ENCODE results near the gene HPN.

The HPN gene

GRCh38 chr19:35009424-35010415 lies 31.8 kb upstream of the HPN start:
- Histone ChIP-seq H3K27me3 (ENCODE audit: low read length) (no peaks in the 10 kb centered on the region), H4K20me1 (ENCODE audit: low read depth, low read length) (no peaks in the 10 kb centered on the region; the same call in 1 of the 2 replicates), H3K36me3 (ENCODE audit: low read length) (no peaks in the 10 kb centered on the region), H3F3A (ENCODE audit: insufficient read depth) (0 out of 2 replicates have a peak, but pooled peaks cover 4% of the 10 kb centered on the region), H3K9ac (ENCODE audit: low read length) (no peak overlapping the region), H3K79me2 (ENCODE audit: insufficient read depth, low read length) (peaks cover 11% of the 10 kb centered on the region), H2AFZ (ENCODE audit: low read depth, low read length, severe bottlenecking) (no peak overlapping the region), H3K9me2 (replicated peaks; ENCODE audit: insufficient read depth, low read length) (no peaks in the 10 kb centered on the region), H3K4me3 (ENCODE audit: insufficient read depth, low read length, poor library complexity, severe bottlenecking) (no peak overlapping the region), H3K9me3 (ENCODE audit: insufficient read depth, low read length) (no peaks in the 10 kb centered on the region), H3K4me2 (ENCODE audit: low read depth, low read length, poor library complexity, severe bottlenecking) (no peak overlapping the region), H3K27ac (ENCODE audit: low read depth, low read length) (no peak overlapping the region)
- TF ChIP-seq EZH2phosphoT487 (conservative IDR thresholded peaks at IDR 0.05; ENCODE audit: low read length): no peak
- TF ChIP-seq, protein P1, sequence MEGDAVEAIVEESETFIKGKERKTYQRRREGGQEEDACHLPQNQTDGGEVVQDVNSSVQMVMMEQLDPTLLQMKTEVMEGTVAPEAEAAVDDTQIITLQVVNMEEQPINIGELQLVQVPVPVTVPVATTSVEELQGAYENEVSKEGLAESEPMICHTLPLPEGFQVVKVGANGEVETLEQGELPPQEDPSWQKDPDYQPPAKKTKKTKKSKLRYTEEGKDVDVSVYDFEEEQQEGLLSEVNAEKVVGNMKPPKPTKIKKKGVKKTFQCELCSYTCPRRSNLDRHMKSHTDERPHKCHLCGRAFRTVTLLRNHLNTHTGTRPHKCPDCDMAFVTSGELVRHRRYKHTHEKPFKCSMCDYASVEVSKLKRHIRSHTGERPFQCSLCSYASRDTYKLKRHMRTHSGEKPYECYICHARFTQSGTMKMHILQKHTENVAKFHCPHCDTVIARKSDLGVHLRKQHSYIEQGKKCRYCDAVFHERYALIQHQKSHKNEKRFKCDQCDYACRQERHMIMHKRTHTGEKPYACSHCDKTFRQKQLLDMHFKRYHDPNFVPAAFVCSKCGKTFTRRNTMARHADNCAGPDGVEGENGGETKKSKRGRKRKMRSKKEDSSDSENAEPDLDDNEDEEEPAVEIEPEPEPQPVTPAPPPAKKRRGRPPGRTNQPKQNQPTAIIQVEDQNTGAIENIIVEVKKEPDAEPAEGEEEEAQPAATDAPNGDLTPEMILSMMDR (IDR thresholded peaks at IDR 0.05; ENCODE audit: insufficient read depth, low read length, poor library complexity, severe bottlenecking): no peak

DNA sequence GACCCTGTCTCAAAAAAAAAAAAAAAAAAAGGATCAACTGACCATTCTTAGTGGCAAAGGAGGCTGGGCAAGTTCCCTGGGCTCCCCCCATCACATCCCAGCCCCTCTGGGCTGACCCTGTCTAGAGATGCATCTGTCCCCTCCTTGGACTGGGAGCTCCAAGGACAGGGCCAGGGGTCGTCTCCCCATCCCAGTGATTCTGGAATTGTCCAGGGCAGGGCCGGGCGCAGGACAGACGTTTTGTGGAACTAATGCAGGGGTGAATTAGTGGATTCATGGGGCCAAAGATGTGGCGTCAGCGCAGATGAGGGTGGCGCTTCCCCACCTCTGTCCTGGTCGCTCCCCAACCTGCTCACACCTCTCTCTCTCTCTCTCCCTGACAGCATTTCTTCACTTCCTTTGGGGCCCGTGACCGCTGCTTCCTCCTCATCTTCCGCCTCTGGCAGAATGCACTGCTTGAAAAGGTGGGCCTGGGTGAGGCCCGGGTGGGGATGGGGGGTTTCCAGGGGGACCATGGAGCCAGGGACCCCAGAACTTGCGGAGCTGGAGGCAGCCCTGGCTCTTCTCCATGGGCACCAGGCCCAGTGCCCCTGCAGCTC lies 30.3 kb upstream of the HPN start:
- TF ChIP-seq, protein P1 (IDR thresholded peaks at IDR 0.05; ENCODE audit: insufficient read depth, low read length, poor library complexity, severe bottlenecking): no peak
- no peak for TF ChIP-seq EZH2phosphoT487 (conservative IDR thresholded peaks at IDR 0.05; ENCODE audit: low read length)
- Histone ChIP-seq H3K36me3 (ENCODE audit: low read length) (no peaks in the 10 kb centered on the region), H4K20me1 (ENCODE audit: low read depth, low read length) (no peaks in the 10 kb centered on the region)

DNA sequence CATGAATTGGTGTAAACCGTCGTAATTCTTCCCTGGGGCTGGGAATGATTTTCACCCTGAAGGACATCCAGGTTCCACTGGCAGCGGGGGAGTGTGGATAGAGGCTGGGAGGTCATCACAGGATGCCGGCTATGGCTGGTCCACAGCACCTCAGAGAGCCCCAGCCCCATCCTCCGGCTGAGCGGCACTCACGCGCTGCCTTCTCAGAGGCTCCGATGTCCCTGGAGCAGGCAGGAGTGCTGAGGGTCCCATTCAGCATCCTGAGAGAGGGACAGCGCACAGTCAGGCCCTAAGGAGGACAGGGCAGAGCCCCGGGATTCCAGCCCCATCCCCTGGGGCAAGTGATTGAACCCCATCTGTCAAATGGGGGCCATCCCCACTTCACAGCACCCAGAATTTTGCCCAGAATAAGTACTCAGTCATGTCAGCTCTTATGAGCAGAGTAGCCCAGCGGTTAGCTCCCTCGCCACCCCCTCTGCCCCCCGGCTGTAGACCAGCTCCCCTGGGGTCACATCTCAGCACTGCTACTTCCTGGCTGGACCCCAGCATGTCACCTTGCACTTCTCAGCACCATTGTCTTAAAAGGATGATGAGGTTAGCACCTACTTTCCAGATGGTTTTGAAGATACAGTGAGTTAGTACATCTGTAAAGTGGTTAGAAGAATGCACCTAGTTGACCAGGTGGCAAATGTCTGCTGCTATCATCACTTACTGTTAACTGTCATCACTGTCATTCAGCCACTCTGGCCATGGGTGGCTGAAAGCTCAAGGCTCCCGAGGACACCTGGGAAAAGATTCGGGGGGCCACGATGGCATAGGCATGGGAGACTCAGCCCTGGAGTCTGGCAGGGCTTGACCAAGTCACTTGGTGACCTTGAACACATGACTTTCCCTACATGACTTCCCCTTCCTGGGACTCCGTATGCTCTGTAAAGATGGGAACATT lies 29.5 kb upstream of the HPN start:
- H4K20me1 ChIP-seq (ENCODE audit: low read depth, low read length): no peaks in the 10 kb centered on the region
- no peak for TF ChIP-seq EZH2phosphoT487 (conservative IDR thresholded peaks at IDR 0.05; ENCODE audit: low read length)
- TF ChIP-seq, protein P1 (IDR thresholded peaks at IDR 0.05; ENCODE audit: insufficient read depth, low read length, poor library complexity, severe bottlenecking): no peak
- H2AFZ ChIP-seq (ENCODE audit: low read depth, low read length, severe bottlenecking): no peak overlapping the region
- no peaks in the 10 kb centered on the region for H3K27me3 ChIP-seq (ENCODE audit: low read length)
- no peaks in the 10 kb centered on the region for H3K9me2 ChIP-seq (replicated peaks; ENCODE audit: insufficient read depth, low read length)
- no peaks in the 10 kb centered on the region for H3K79me2 ChIP-seq (ENCODE audit: insufficient read depth, low read length)
- no peaks in the 10 kb centered on the region for H3K36me3 ChIP-seq (ENCODE audit: low read length)
- no peak overlapping the region for H3K9ac ChIP-seq (ENCODE audit: low read length)
- no peak overlapping the region for H3K4me2 ChIP-seq (ENCODE audit: low read depth, low read length, poor library complexity, severe bottlenecking)
- H3F3A ChIP-seq (ENCODE audit: insufficient read depth): no peaks in the 10 kb centered on the region
- no peak overlapping the region for H3K4me3 ChIP-seq (ENCODE audit: insufficient read depth, low read length, poor library complexity, severe bottlenecking)
- no peaks in the 10 kb centered on the region for H3K9me3 ChIP-seq (ENCODE audit: insufficient read depth, low read length)
- no peak overlapping the region for H3K27ac ChIP-seq (ENCODE audit: low read depth, low read length)

More for the DNA sequence above, 30.3 kb upstream of the HPN start:
- Histone ChIP-seq H3K27me3 (ENCODE audit: low read length) (no peaks in the 10 kb centered on the region), H3K9me3 (ENCODE audit: insufficient read depth, low read length) (no peaks in the 10 kb centered on the region), H2AFZ (ENCODE audit: low read depth, low read length, severe bottlenecking) (no peak overlapping the region), H3K4me3 (ENCODE audit: insufficient read depth, low read length, poor library complexity, severe bottlenecking) (no peak overlapping the region), H3K9me2 (replicated peaks; ENCODE audit: insufficient read depth, low read length) (no peaks in the 10 kb centered on the region), H3K9ac (ENCODE audit: low read length) (no peak overlapping the region), H3K79me2 (ENCODE audit: insufficient read depth, low read length) (peaks cover under 1% of the 10 kb centered on the region; the same call in 1 of the 2 replicates), H3F3A (ENCODE audit: insufficient read depth) (0 out of 2 replicates have a peak, but pooled peaks cover 4% of the 10 kb centered on the region), H3K4me2 (ENCODE audit: low read depth, low read length, poor library complexity, severe bottlenecking) (no peak overlapping the region), H3K27ac (ENCODE audit: low read depth, low read length) (no peak overlapping the region)

All from SU-DHL-6 (cell line).